ENCODE measurements around the gene TAS1R2.

TAS1R2 gene

GRCh38 chr1:18796950-18797349, 62.5 kb downstream of the TAS1R2 start:
- DNase-seq: no peak

DNA sequence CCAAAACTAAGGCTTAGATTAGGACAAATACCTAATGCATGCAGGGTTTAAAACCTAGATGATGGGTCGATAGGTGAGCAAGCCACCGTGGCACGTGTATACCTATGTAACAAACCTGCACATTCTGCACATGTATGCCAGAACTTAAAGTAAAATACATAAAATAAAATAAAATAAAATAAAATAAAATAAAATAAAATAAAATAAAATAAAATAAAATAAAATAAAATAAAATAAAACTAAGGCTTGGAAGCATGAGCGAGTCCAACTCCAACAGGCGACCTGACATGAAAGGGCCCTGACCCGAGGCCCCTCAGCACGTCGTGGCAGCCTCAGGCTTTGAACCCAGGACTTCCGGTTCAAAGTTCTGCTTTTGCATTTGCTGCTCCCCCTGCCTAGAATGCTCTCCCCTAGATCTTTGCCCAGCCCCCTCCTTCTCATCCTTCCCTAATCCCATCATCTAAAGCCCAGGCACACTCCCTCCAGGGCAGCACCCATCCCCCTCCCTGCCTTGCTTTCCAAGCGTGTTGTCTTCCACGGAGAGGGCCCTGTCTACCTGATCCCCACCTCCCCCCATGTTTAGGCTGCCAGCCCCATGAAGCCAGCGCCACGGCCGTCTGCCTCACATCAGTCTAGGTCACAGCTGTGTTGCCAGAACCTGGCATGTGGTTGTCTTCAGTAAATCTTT, 64.3 kb downstream of the TAS1R2 start:
- DNase-seq: no peak

GRCh38 chr1:18794561-18794960, 64.9 kb downstream of the TAS1R2 start:
- no peak for DNase-seq

DNA sequence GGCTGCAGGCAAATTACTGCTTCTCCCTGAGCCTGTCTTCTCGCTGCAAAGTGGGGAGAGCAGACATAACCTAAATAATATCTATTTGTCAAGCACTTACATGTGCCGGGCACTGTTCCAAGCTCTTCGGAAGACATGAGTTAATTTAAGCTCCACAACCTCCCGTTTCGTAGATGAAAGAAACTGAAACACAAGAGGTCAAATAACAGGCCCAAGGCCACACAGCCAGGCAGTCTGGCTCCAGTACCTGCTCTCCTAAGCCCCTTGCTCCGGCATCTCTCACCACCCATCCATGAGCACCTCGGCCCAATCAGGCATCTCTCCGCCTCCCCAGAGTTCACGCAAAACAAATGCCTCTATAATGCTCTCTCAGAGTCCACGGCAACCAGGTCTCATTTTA, 65.4 kb downstream of the TAS1R2 start:
- DNase-seq: no peak

DNA sequence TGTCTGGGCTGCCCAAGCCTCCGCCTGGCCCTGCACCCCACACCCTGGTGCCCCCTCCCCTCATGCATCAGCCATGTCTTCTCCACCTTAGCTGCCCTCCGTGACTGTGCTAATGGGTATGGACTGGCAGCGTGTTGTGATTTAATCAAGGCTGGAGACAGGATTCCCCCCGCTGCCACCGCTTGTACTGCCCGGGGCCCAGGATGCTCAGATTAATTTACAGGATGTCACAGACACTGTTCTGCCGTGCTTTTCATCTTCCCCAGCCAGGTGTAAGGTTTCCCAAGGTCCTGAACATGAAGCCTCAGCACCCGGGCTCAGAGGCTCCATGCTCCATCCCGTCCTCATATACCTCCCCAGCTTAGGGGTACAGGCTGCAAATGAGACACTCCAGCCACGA, 66.3 kb downstream of the TAS1R2 start:
- DNase-seq: no peak

DNA sequence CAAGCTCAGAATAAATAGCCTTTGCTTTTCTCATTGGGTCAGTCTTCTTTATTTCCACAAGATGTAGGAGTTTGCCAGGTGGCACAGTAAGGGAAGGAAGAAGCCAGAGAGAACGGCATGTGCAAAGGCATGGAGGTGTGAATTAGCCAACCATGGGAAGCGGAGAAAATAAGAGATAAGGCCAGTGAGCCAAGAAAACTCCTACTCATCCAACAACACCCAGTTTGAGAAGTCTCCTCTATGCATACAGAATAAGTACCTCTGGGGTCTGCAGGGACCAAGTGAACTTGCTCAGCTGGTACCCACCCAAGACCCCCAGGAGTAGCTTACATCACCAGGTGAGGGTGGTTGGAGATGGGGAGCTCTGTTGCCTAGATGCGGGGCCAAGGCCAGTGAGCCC, 66.7 kb downstream of the TAS1R2 start:
- DNase-seq: no peak

Data from NCI-H524 treated with DMSO at 0.1 percent for 48 hours (cell line).